ENCODE data around the gene GATAD1. TPM values are rescaled to one million over a fixed set of nuclear protein-coding genes. Genes with fewer than 3 reads are reported as not detected.

GATAD1 gene
- total RNA-seq, 1 experiment from 2014 or later = 38.2 TPM

- H3K4me3 Mint-ChIP-seq (ENCODE audit: unreplicated experiment) = no peak overlapping the region
- intact Hi-C loops (cut with micrococcal nuclease; ENCODE audit: unreplicated experiment) = no loop called here
- no peaks in the 10 kb centered on the region for H3K27me3 Mint-ChIP-seq (ENCODE audit: insufficient read depth, unreplicated experiment)
- no peak overlapping the region for H3K27ac Mint-ChIP-seq (ENCODE audit: unreplicated experiment)
- no TSS peak for BruUV-seq (replicated peaks)
- no peaks in the 10 kb centered on the region for H3K4me1 ChIP-seq
- H3K9me3 Mint-ChIP-seq (ENCODE audit: unreplicated experiment) = no peaks in the 10 kb centered on the region
- CTCF ChIA-PET = no interaction called here
- no peak for DNase-seq
- H3K4me3 ChIP-seq (ENCODE audit: low read depth, low read length) = no peak overlapping the region
- TF ChIP-seq CTCF (IDR thresholded peaks at IDR 0.05; ENCODE audit: insufficient read depth in 1 of 2, low read depth in 1 of 2, low read length in 1 of 2, severe bottlenecking in 1 of 2, unreplicated experiment in 1 of 2) = no peak
- peaks cover 12% of the 10 kb centered on the region for H3K36me3 Mint-ChIP-seq (ENCODE audit: insufficient read depth, unreplicated experiment)
- H3K4me1 Mint-ChIP-seq (ENCODE audit: low read depth, unreplicated experiment) = no peaks in the 10 kb centered on the region
- POLR2A ChIA-PET = no interaction called here
- no peaks in the 10 kb centered on the region for H3K27me3 ChIP-seq (replicated peaks; ENCODE audit: control insufficient read depth, insufficient read depth, low read length)
- no peaks in the 10 kb centered on the region for H3K9me3 ChIP-seq
- H3K36me3 ChIP-seq (ENCODE audit: control insufficient read depth, insufficient read depth, low read length) = no peaks in the 10 kb centered on the region; the same call in 1 of the 2 replicates
These were observed 42.4 kb downstream of the GATAD1 start for GRCh38 chr7:92489634-92490033.

- peaks cover 24% of the 10 kb centered on the region for H3K36me3 Mint-ChIP-seq (ENCODE audit: insufficient read depth, unreplicated experiment)
- Histone ChIP-seq H3K4me1 (no peaks in the 10 kb centered on the region), H3K27me3 (replicated peaks; ENCODE audit: control insufficient read depth, insufficient read depth, low read length) (no peaks in the 10 kb centered on the region), H3K4me3 (ENCODE audit: low read depth, low read length) (no peak overlapping the region), H3K36me3 (ENCODE audit: control insufficient read depth, insufficient read depth, low read length) (peaks cover 3% of the 10 kb centered on the region; the same call in 1 of the 2 replicates), H3K9me3 (no peaks in the 10 kb centered on the region)
- no peaks in the 10 kb centered on the region for H3K27me3 Mint-ChIP-seq (ENCODE audit: insufficient read depth, unreplicated experiment)
- TF ChIP-seq CTCF (IDR thresholded peaks at IDR 0.05; ENCODE audit: insufficient read depth in 1 of 2, low read depth in 1 of 2, low read length in 1 of 2, severe bottlenecking in 1 of 2, unreplicated experiment in 1 of 2) = no peak
- no peak overlapping the region for H3K27ac Mint-ChIP-seq (ENCODE audit: unreplicated experiment)
- ChIA-PET CTCF (no interaction called here), POLR2A (no interaction called here)
- BruUV-seq (replicated peaks) = no TSS peak
- no peaks in the 10 kb centered on the region for H3K9me3 Mint-ChIP-seq (ENCODE audit: unreplicated experiment)
- DNase-seq = no peak
- H3K4me1 Mint-ChIP-seq (ENCODE audit: low read depth, unreplicated experiment) = no peaks in the 10 kb centered on the region
- intact Hi-C loops (cut with micrococcal nuclease; ENCODE audit: unreplicated experiment) = no loop called here
- no peak overlapping the region for H3K4me3 Mint-ChIP-seq (ENCODE audit: unreplicated experiment)
These were observed 49.6 kb downstream of the GATAD1 start for GRCh38 chr7:92496876-92497275.

- Mint-ChIP-seq H3K27ac (ENCODE audit: unreplicated experiment) (no peak overlapping the region), H3K9me3 (ENCODE audit: unreplicated experiment) (no peaks in the 10 kb centered on the region), H3K4me1 (ENCODE audit: low read depth, unreplicated experiment) (no peaks in the 10 kb centered on the region), H3K4me3 (ENCODE audit: unreplicated experiment) (no peak overlapping the region), H3K27me3 (ENCODE audit: insufficient read depth, unreplicated experiment) (no peaks in the 10 kb centered on the region), H3K36me3 (ENCODE audit: insufficient read depth, unreplicated experiment) (peaks cover 25% of the 10 kb centered on the region)
- Histone ChIP-seq H3K9me3 (no peaks in the 10 kb centered on the region), H3K36me3 (ENCODE audit: control insufficient read depth, insufficient read depth, low read length) (peaks cover 3% of the 10 kb centered on the region; the same call in 1 of the 2 replicates), H3K27me3 (replicated peaks; ENCODE audit: control insufficient read depth, insufficient read depth, low read length) (no peaks in the 10 kb centered on the region), H3K4me1 (no peaks in the 10 kb centered on the region), H3K4me3 (ENCODE audit: low read depth, low read length) (no peak overlapping the region)
- ChIA-PET POLR2A (no interaction called here), CTCF (interaction anchor here (1.2 kb wide), 1 partner anchor 30 kb away, joined by 7 read pairs; the partner anchor contains the start of gene RBM48)
- no peak for DNase-seq
- intact Hi-C loops (cut with micrococcal nuclease; ENCODE audit: unreplicated experiment) = no loop called here
- no peak for TF ChIP-seq CTCF (IDR thresholded peaks at IDR 0.05; ENCODE audit: insufficient read depth in 1 of 2, low read depth in 1 of 2, low read length in 1 of 2, severe bottlenecking in 1 of 2, unreplicated experiment in 1 of 2)
- BruUV-seq (replicated peaks) = no TSS peak
These were observed 51.3 kb downstream of the GATAD1 start for GRCh38 chr7:92498557-92498956.

Data from Caco-2 (cell line).